Liver (tissue), 9 donors: ENCODE data around the gene COL4A1. TPM values are rescaled to one million over a fixed set of nuclear protein-coding genes. Genes with fewer than 3 reads are reported as not detected.
A peak's percentile ranks its signal among the peaks of the same experiment; 100 is the strongest.
"Not testable (repeated sequence)": the region's sequence is repeated elsewhere in the genome, so short reads cannot be mapped to it uniquely, and the experiment has no call there.

Source experiments
- DNase-seq: peaks from one replicate; pipeline ENCODE4 v3.0.0-alpha.2; 2017; ENCODE audit warnings: low spot score
- H3K27ac ChIP-seq, 2 donors: one replicate each; pipeline ENCODE4 v1.7.0; 2013; ENCODE audit warnings: inconsistent platforms in 2 of 2, low read length in 2 of 2, control low read depth in 1 of 2, low read depth in 1 of 2, mild to moderate bottlenecking in 1 of 2
- H3K27me3 ChIP-seq, 4 donors: one replicate each; pipeline versions ENCODE4 v1.6.1 to v1.7.0; 2013; ENCODE audit warnings: low read length in 3 of 4, inconsistent platforms in 1 of 4, mild to moderate bottlenecking in 1 of 4, moderate library complexity in 1 of 4; ENCODE audit not compliant: control insufficient read depth in 4 of 4, insufficient read depth in 4 of 4
- H3K36me3 ChIP-seq, 4 donors: one replicate each; pipeline versions ENCODE4 v1.6.1 to v1.7.0; 2013; ENCODE audit warnings: low read length in 3 of 4, mild to moderate bottlenecking in 3 of 4, low read depth in 1 of 4, moderate library complexity in 1 of 4; ENCODE audit not compliant: control insufficient read depth in 4 of 4, insufficient read depth in 3 of 4
- H3K4me1 ChIP-seq, 4 donors: one replicate each; pipeline versions ENCODE4 v1.6.1 to v1.7.0; 2013; ENCODE audit warnings: low read length in 3 of 4, mild to moderate bottlenecking in 3 of 4, moderate library complexity in 1 of 4; ENCODE audit not compliant: control insufficient read depth in 4 of 4, insufficient read depth in 4 of 4
- H3K4me3 ChIP-seq, 3 donors: one replicate each; pipeline versions ENCODE4 v1.6.1 to v1.7.0; 2013; ENCODE audit warnings: low read length in 3 of 3, control low read depth in 1 of 3, low read depth in 1 of 3, mild to moderate bottlenecking in 1 of 3
- H3K9ac ChIP-seq, 2 donors: one replicate each; pipeline ENCODE4 v1.7.0; 2013; ENCODE audit warnings: low read length in 2 of 2, mild to moderate bottlenecking in 2 of 2, moderate library complexity in 2 of 2, control low read depth in 1 of 2, low read depth in 1 of 2
- H3K9me3 ChIP-seq, 4 donors: one replicate each; pipeline versions ENCODE4 v1.6.1 to v1.7.0; 2013; ENCODE audit warnings: low read length in 3 of 4; ENCODE audit not compliant: control insufficient read depth in 4 of 4
- GABPA ChIP-seq, 2 donors: IDR thresholded peaks in 1 of 2; conservative IDR thresholded peaks in 1 of 2; 2 replicates each; pipeline ENCODE4 v1.6.1; 2016; ENCODE audit warnings: antibody characterized with exemption in 2 of 2, mild to moderate bottlenecking in 1 of 2, moderate library complexity in 1 of 2
- HNF4A ChIP-seq, 2 donors: conservative IDR thresholded peaks; 2 replicates each; pipeline ENCODE4 v1.6.1; 2016; ENCODE audit warnings: antibody characterized with exemption in 2 of 2, mild to moderate bottlenecking in 2 of 2
- JUND ChIP-seq, 2 donors: IDR thresholded peaks; 2 replicates each; pipeline ENCODE4 v1.6.1; 2016; ENCODE audit warnings: antibody characterized with exemption in 2 of 2
- RAD21 ChIP-seq, 2 donors: IDR thresholded peaks; 2 replicates each; pipeline ENCODE4 v1.6.1; 2016; ENCODE audit warnings: antibody characterized with exemption in 2 of 2, mild to moderate bottlenecking in 2 of 2
- RXRA ChIP-seq, 2 donors: IDR thresholded peaks; 2 replicates each; pipeline ENCODE4 v1.6.1; 2017 to 2018; ENCODE audit warnings: antibody characterized with exemption in 2 of 2, mild to moderate bottlenecking in 1 of 2
- WGBS: extraction: QIAGEN DNeasy Blood & Tissue Kit; methylation state at CpG from one replicate; pipeline ENCODE4 v1.1.7; 2013; 5-methylcytosine and 5-hydroxymethylcytosine counted together
- polyA plus RNA-seq, 2 donors: library from polyadenylated mRNA; stranded (reverse) in 1 of 2; unstranded in 1 of 2; fragments of 200-250 nt in 1 of 2; fragments of >200 nt in 1 of 2; fragmentation: Nextera tagmentation in 1 of 2; extraction: Ambion mirVana in 1 of 2; gene quantifications; one replicate each; pipeline versions ENCODE4 v1.2.1 to v1.2.3, GENCODE V29; 2013 to 2015
- total RNA-seq, 2 donors: library from RNA; depleted of rRNA; stranded (reverse); fragments of >200 nt; gene quantifications; one replicate each; pipeline ENCODE4 v1.2.3, GENCODE V29; 2014
- TF ChIP-seq, protein P1 (sequence below): IDR thresholded peaks from 2 replicates; pipeline ENCODE4 v1.6.1; 2016; ENCODE audit warnings: antibody characterized with exemption, mild to moderate bottlenecking
- TF ChIP-seq, protein P2 (sequence below): fragments of 150-350 bp; IDR thresholded peaks from 2 replicates; pipeline ENCODE4 v1.5.1; 2017; ENCODE audit warnings: improper control_type of control experiment, low read depth, low read length; ENCODE audit not compliant: missing input control
- TF ChIP-seq, protein P3 (sequence below): IDR thresholded peaks from 2 replicates; pipeline ENCODE4 v1.6.1; 2016; ENCODE audit warnings: antibody characterized with exemption
- donor health status: healthy.
- donor health status: healthy.
- donor health status: healthy.
- donor health status: healthy.
- donor health status: healthy.

COL4A1 gene
- total and polyA plus RNA-seq, 4 donors: 5.0 to 68.5 (median 37.9) TPM

- 69% methylated on average over 6 of the region's 6 CpGs for WGBS
- not testable (repeated sequence) for H3K9me3 ChIP-seq
Measured at GRCh38 chr13:110112379-110112778, 194.6 kb downstream of the COL4A1 start.

DNA sequence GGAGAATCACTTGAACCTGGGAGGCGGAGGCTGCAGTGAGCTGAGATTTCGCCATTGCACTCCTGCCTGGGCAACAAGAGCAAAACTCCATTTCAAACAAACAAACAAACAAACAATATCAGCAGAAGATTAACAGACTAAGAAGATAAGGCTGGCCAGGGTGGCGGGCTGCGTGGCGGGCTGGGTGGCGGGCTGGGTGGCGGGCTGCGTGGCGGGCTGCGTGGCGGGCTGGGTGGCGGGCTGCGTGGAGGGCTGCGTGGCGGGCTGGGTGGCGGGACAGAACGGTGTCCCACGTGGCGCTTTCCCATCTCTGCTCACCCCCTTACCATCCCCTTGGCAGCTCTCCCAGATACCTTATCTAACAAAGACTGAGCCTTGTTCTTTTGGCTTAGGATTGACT lies 196.2 kb downstream of the COL4A1 start:
- no peaks in the 10 kb centered on the region for H3K36me3 ChIP-seq
- no peak overlapping the region for H3K4me3 ChIP-seq
- H3K27me3 ChIP-seq: no peaks in the 10 kb centered on the region
- DNase-seq: no peak
- H3K9ac ChIP-seq: no peak overlapping the region
- H3K27ac ChIP-seq: no peak overlapping the region
- H3K9me3 ChIP-seq: no peaks in the 10 kb centered on the region
- peaks cover 3 to 16% (median 5%) of the 10 kb centered on the region in 4 donors for H3K4me1 ChIP-seq
- WGBS: 94% methylated on average over 19 of the region's 19 CpGs
- TF ChIP-seq HNF4A (conservative IDR thresholded peaks at IDR 0.05) (no peak), GABPA (IDR thresholded peaks at IDR 0.05 in 1 of 2, conservative IDR thresholded peaks at IDR 0.05 in 1 of 2) (no peak), JUND (IDR thresholded peaks at IDR 0.05) (no peak), RXRA (IDR thresholded peaks at IDR 0.05) (no peak)
- TF ChIP-seq, protein P1, sequence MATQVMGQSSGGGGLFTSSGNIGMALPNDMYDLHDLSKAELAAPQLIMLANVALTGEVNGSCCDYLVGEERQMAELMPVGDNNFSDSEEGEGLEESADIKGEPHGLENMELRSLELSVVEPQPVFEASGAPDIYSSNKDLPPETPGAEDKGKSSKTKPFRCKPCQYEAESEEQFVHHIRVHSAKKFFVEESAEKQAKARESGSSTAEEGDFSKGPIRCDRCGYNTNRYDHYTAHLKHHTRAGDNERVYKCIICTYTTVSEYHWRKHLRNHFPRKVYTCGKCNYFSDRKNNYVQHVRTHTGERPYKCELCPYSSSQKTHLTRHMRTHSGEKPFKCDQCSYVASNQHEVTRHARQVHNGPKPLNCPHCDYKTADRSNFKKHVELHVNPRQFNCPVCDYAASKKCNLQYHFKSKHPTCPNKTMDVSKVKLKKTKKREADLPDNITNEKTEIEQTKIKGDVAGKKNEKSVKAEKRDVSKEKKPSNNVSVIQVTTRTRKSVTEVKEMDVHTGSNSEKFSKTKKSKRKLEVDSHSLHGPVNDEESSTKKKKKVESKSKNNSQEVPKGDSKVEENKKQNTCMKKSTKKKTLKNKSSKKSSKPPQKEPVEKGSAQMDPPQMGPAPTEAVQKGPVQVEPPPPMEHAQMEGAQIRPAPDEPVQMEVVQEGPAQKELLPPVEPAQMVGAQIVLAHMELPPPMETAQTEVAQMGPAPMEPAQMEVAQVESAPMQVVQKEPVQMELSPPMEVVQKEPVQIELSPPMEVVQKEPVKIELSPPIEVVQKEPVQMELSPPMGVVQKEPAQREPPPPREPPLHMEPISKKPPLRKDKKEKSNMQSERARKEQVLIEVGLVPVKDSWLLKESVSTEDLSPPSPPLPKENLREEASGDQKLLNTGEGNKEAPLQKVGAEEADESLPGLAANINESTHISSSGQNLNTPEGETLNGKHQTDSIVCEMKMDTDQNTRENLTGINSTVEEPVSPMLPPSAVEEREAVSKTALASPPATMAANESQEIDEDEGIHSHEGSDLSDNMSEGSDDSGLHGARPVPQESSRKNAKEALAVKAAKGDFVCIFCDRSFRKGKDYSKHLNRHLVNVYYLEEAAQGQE: no peak
- TF ChIP-seq, protein P2, sequence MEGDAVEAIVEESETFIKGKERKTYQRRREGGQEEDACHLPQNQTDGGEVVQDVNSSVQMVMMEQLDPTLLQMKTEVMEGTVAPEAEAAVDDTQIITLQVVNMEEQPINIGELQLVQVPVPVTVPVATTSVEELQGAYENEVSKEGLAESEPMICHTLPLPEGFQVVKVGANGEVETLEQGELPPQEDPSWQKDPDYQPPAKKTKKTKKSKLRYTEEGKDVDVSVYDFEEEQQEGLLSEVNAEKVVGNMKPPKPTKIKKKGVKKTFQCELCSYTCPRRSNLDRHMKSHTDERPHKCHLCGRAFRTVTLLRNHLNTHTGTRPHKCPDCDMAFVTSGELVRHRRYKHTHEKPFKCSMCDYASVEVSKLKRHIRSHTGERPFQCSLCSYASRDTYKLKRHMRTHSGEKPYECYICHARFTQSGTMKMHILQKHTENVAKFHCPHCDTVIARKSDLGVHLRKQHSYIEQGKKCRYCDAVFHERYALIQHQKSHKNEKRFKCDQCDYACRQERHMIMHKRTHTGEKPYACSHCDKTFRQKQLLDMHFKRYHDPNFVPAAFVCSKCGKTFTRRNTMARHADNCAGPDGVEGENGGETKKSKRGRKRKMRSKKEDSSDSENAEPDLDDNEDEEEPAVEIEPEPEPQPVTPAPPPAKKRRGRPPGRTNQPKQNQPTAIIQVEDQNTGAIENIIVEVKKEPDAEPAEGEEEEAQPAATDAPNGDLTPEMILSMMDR: no peak

More at GRCh38 chr13:110112379-110112778, 194.6 kb downstream of the COL4A1 start:
- peak in 1 of 2 donors; percentile 28 for TF ChIP-seq RAD21 (IDR thresholded peaks at IDR 0.05)
- TF ChIP-seq, protein P2: peak; percentile 23
- H3K36me3 ChIP-seq, H3K4me1 ChIP-seq, H3K9ac ChIP-seq, H3K27ac ChIP-seq, DNase-seq, H3K27me3 ChIP-seq, H3K4me3 ChIP-seq: not testable (repeated sequence)

- no peaks in the 10 kb centered on the region for H3K27me3 ChIP-seq
- DNase-seq: no peak
- no peaks in the 10 kb centered on the region for H3K36me3 ChIP-seq
- no peak overlapping the region for H3K4me3 ChIP-seq
- 76% methylated on average over 15 of the region's 15 CpGs for WGBS
- H3K4me1 ChIP-seq: peaks cover 3 to 16% (median 5%) of the 10 kb centered on the region in 4 donors
- no peak overlapping the region for H3K27ac ChIP-seq
- TF ChIP-seq, protein P3, sequence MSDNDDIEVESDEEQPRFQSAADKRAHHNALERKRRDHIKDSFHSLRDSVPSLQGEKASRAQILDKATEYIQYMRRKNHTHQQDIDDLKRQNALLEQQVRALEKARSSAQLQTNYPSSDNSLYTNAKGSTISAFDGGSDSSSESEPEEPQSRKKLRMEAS: no peak
- TF ChIP-seq RAD21 (IDR thresholded peaks at IDR 0.05): peak in 1 of 2 donors; percentile 2
- H3K9ac ChIP-seq: no peak overlapping the region
- H3K9me3 ChIP-seq: no peaks in the 10 kb centered on the region
Measured at GRCh38 chr13:110109910-110110309, 197.0 kb downstream of the COL4A1 start.
